Measurements from ENCODE around the gene MVD.

- TF ChIP-seq CTCF (IDR thresholded peaks at IDR 0.05; ENCODE audit: insufficient read depth, low read length, poor library complexity, severe bottlenecking) = no peak
- TF ChIP-seq EZH2phosphoT487 (conservative IDR thresholded peaks at IDR 0.05; ENCODE audit: low read length) = no peak
These were observed 49.0 kb upstream of the MVD start for GRCh38 chr16:88711750-88712340.

All from SU-DHL-6 (cell line).